Sigmoid colon (tissue), 7 donors: Measurements from ENCODE around the gene ASCL2. TPM values are rescaled to one million over a fixed set of nuclear protein-coding genes. Genes with fewer than 3 reads are reported as not detected.

Source experiments
- DNase-seq: peaks from one replicate; pipeline ENCODE4 v3.0.0-alpha.2; 2019
- H3K27ac ChIP-seq, 4 donors: fragments of 200-600 bp; sonication (generic); one replicate each; pipeline ENCODE4 v1.5.1; 2016 to 2019; ENCODE audit warnings: mild to moderate bottlenecking in 1 of 4
- H3K27me3 ChIP-seq, 3 donors: fragments of 200-600 bp; sonication (generic); one replicate each; pipeline ENCODE4 v1.5.1; 2019; ENCODE audit warnings: mild to moderate bottlenecking in 1 of 3
- H3K36me3 ChIP-seq, 4 donors: fragments of 200-600 bp; sonication (generic); one replicate each; pipeline ENCODE4 v1.5.1; 2016 to 2019
- H3K4me1 ChIP-seq, 4 donors: fragments of 200-600 bp; sonication (generic); one replicate each; pipeline ENCODE4 v1.5.1; 2017 to 2019
- H3K4me3 ChIP-seq, 4 donors: fragments of 200-600 bp; sonication (generic); one replicate each; pipeline ENCODE4 v1.5.1; 2017 to 2019; ENCODE audit warnings: mild to moderate bottlenecking in 2 of 4, moderate library complexity in 1 of 4
- H3K9me3 ChIP-seq, 4 donors: fragments of 200-600 bp in 3 of 4; sonication (generic) in 3 of 4; one replicate each; pipeline versions ENCODE4 v1.5.1 to v1.6.1; 2013 to 2019
- EP300 ChIP-seq, 4 donors: sonication (generic); formaldehyde crosslinking; IDR thresholded peaks; one replicate each; pipeline ENCODE4 v1.6.1; 2017; ENCODE audit warnings: antibody characterized with exemption in 4 of 4
- POLR2A ChIP-seq, 2 donors: fragments of 450-650 bp; IDR thresholded peaks; one replicate each; pipeline ENCODE4 v1.6.1; 2016; ENCODE audit warnings: antibody characterized with exemption in 2 of 2, mild to moderate bottlenecking in 2 of 2, moderate library complexity in 2 of 2
- POLR2AphosphoS5 ChIP-seq, 4 donors: sonication (generic); formaldehyde crosslinking; IDR thresholded peaks; one replicate each; pipeline ENCODE4 v1.6.1; 2017; ENCODE audit warnings: antibody characterized with exemption in 4 of 4
- WGBS, 2 donors: extraction: QIAGEN DNeasy Blood & Tissue Kit; methylation state at CpG; one replicate each; pipeline ENCODE4 v1.1.7; 2013; 5-methylcytosine and 5-hydroxymethylcytosine counted together
- intact Hi-C: fragments of 100-400 bp; cut with DNase I; formaldehyde crosslinking; loops from one replicate; pipeline ENCODE4 v1.15.1; 2023
- polyA plus RNA-seq, 3 donors: library from polyadenylated mRNA; stranded (reverse); fragments of 200-250 nt; gene quantifications; one replicate each; pipeline ENCODE4 v1.2.3, GENCODE V29; 2013
- total RNA-seq, 4 donors: library from RNA; depleted of rRNA; stranded (reverse); fragments of >200 nt; gene quantifications; one replicate each; pipeline ENCODE4 v1.1.0, GENCODE V29; 2016
- TF ChIP-seq, protein P1 (sequence below), 4 experiments: fragments of 450-650 bp in 3 of 4; fragments of 200-600 bp in 1 of 4; IDR thresholded peaks; one replicate each; pipeline ENCODE4 v1.5.1; 2016 to 2019; ENCODE audit warnings: antibody characterized with exemption in 4 of 4, mild to moderate bottlenecking in 3 of 4, moderate library complexity in 2 of 4
- donor health status: healthy with polysubstance abuse.
- donor health status: Bipolar disorder and iron deficiency.
- donor health status: healthy.

The ASCL2 gene
- total and polyA plus RNA-seq, 7 donors: 0.28 to 4.8 (median 1.2) TPM; not detected in 2

DNA sequence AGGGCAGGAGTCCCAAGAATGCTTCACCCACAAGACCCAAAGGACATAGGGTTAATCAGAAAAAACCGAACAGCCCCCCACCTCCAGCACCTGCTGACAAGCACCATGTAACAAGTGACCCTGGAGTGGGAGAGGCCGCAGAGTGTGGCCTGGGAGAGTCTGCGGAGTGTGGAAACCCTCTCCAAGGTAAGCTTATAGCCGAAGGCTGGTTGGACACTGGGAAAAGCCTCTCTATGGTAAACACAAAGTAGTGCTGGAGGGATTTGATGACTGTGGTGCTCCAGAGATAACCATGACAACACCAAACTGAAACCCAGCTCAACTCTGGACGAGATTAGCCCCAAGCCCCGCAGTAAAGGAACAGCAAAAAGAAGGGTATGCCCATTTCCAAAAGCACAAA lies 19.2 kb downstream of the ASCL2 start:
- no peak overlapping the region for H3K4me3 ChIP-seq
- H3K36me3 ChIP-seq: no peaks in the 10 kb centered on the region
- TF ChIP-seq, protein P1, sequence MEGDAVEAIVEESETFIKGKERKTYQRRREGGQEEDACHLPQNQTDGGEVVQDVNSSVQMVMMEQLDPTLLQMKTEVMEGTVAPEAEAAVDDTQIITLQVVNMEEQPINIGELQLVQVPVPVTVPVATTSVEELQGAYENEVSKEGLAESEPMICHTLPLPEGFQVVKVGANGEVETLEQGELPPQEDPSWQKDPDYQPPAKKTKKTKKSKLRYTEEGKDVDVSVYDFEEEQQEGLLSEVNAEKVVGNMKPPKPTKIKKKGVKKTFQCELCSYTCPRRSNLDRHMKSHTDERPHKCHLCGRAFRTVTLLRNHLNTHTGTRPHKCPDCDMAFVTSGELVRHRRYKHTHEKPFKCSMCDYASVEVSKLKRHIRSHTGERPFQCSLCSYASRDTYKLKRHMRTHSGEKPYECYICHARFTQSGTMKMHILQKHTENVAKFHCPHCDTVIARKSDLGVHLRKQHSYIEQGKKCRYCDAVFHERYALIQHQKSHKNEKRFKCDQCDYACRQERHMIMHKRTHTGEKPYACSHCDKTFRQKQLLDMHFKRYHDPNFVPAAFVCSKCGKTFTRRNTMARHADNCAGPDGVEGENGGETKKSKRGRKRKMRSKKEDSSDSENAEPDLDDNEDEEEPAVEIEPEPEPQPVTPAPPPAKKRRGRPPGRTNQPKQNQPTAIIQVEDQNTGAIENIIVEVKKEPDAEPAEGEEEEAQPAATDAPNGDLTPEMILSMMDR (IDR thresholded peaks at IDR 0.05): no peak
- TF ChIP-seq EP300 (IDR thresholded peaks at IDR 0.05): no peak
- no peak for TF ChIP-seq POLR2AphosphoS5 (IDR thresholded peaks at IDR 0.05)
- TF ChIP-seq POLR2A (IDR thresholded peaks at IDR 0.05): no peak
- no peaks in the 10 kb centered on the region for H3K27me3 ChIP-seq
- H3K9me3 ChIP-seq: no peaks in the 10 kb centered on the region
- no peak overlapping the region for H3K27ac ChIP-seq
- H3K4me1 ChIP-seq: no peaks in the 10 kb centered on the region
- intact Hi-C loops: no loop called here
- DNase-seq: peak; percentile 14
- WGBS, 2 donors: 94 to 95% methylated on average over 6 of the region's 6 CpGs

DNA sequence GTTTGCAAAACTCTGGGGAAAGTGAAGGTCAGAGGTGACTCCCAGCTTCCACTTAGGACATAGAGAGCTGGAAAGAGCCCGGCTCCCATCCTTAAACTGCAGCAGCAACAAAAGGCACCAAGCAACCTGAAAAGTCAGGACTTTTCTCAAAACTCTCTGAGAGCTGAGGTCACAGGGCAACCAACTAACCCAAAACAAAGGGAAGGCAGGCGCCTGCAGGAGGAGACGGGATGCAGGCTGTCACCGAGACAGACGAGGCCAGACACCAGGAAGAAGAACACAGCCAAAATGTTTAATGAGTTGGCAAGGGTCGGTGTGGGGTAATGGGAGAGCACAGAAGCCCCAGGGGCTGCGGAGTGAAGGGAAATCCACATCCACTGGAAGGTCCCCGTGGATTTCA lies 19.9 kb downstream of the ASCL2 start:
- H3K27ac ChIP-seq: no peak overlapping the region
- DNase-seq: no peak
- TF ChIP-seq, protein P1 (IDR thresholded peaks at IDR 0.05): no peak
- TF ChIP-seq POLR2AphosphoS5 (IDR thresholded peaks at IDR 0.05): no peak
- no peak for TF ChIP-seq EP300 (IDR thresholded peaks at IDR 0.05)
- TF ChIP-seq POLR2A (IDR thresholded peaks at IDR 0.05): no peak
- no peaks in the 10 kb centered on the region for H3K36me3 ChIP-seq
- intact Hi-C loops: no loop called here
- 79 to 84% methylated on average over 8 of the region's 8 CpGs for WGBS, 2 donors
- no peaks in the 10 kb centered on the region for H3K9me3 ChIP-seq
- H3K27me3 ChIP-seq: no peaks in the 10 kb centered on the region
- H3K4me1 ChIP-seq: no peaks in the 10 kb centered on the region
- no peak overlapping the region for H3K4me3 ChIP-seq

- no peaks in the 10 kb centered on the region for H3K27me3 ChIP-seq
- intact Hi-C loops: no loop called here
- 86 to 87% methylated on average over 9 of the region's 9 CpGs for WGBS, 2 donors
Observed at GRCh38 chr11:2250041-2250440, 20.3 kb downstream of the ASCL2 start.

GRCh38 chr11:2249189-2249916 lies 21.0 kb downstream of the ASCL2 start:
- Histone ChIP-seq H3K27me3 (no peaks in the 10 kb centered on the region), H3K36me3 (no peaks in the 10 kb centered on the region), H3K9me3 (no peaks in the 10 kb centered on the region), H3K4me1 (no peaks in the 10 kb centered on the region), H3K27ac (no peak overlapping the region), H3K4me3 (no peak overlapping the region)
- 91 to 93% methylated on average over 20 of the region's 20 CpGs for WGBS, 2 donors
- intact Hi-C loops: no loop called here
- TF ChIP-seq, protein P1 (IDR thresholded peaks at IDR 0.05): no peak
- TF ChIP-seq EP300 (IDR thresholded peaks at IDR 0.05): no peak
- TF ChIP-seq POLR2AphosphoS5 (IDR thresholded peaks at IDR 0.05): no peak
- no peak for TF ChIP-seq POLR2A (IDR thresholded peaks at IDR 0.05)
- no peak for DNase-seq

More at GRCh38 chr11:2250041-2250440, 20.3 kb downstream of the ASCL2 start:
- no peaks in the 10 kb centered on the region for H3K4me1 ChIP-seq
- H3K36me3 ChIP-seq: no peaks in the 10 kb centered on the region
- no peak overlapping the region for H3K4me3 ChIP-seq
- DNase-seq: peak; percentile 18
- H3K9me3 ChIP-seq: no peaks in the 10 kb centered on the region
- TF ChIP-seq POLR2AphosphoS5 (IDR thresholded peaks at IDR 0.05) (no peak), POLR2A (IDR thresholded peaks at IDR 0.05) (no peak), EP300 (IDR thresholded peaks at IDR 0.05) (no peak)
- TF ChIP-seq, protein P1 (IDR thresholded peaks at IDR 0.05): no peak
- H3K27ac ChIP-seq: no peak overlapping the region
